ENCODE data around the gene NCF2.
A peak's percentile ranks its signal among the peaks of the same experiment; 100 is the strongest.

NCF2 gene

DNA sequence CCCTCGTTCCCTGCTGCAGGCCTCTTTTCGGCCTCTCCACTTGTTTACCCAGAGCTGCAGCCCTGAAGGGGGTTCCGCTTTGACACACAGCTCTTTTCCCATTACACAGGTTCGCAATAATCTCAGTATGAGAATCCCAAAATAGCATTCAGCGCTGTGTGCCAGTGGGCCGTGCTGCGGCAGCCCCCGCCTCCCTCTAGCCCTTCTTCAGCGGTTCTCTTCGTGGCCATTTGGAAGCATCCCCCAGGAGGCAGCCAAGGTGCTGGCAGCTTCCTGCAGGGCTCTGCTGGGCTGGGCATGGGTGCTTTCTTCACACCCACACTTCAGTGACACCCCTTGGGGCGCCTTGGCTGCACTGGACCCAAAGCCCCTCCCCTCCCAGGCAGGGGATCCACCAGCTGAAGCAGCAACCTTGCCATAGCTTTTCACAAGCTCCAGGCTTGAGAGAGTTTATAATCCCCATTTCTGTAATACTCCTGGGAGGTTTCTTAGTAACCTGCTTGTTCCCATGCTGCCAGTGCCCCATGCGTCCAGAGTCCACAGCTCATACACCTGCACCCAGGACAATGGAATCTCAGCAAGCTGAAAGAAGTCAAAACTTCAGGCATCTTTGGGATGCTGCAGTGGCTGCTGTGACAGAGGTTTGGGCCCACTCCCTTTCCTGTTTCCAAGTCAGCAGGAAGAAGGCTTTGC lies 8.1 kb downstream of the NCF2 start:
- DNase-seq = no peak

- peak in 2 of 6 experiments; percentile 1 to 11 for DNase-seq
Measured at GRCh38 chr1:183580281-183580682, 10.0 kb downstream of the NCF2 start.

DNA sequence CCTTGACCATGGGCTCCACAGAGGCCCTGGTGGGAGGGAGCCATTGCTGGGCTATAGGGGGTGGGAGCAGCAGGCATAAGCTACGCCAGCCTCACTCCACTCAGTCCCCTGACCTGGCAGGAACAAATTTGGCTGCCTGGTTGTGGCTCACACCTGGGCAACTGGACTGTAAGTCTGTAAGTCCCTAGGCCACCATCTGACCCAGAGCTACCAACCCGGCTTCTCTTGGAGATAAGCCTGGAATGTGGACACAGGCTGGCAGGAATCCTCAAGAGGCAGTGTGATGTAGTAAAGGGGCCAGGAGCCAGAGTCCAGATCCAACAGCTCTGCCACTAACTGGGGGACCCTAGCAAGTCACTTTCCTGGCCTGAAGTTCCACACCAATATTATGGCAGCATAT lies 11.4 kb downstream of the NCF2 start:
- DNase-seq = no peak

- DNase-seq = no peak
Measured at GRCh38 chr1:183577897-183578465, 12.3 kb downstream of the NCF2 start.

GRCh38 chr1:183576537-183576936 lies 13.7 kb downstream of the NCF2 start:
- DNase-seq = no peak

GRCh38 chr1:183575606-183576005 lies 14.7 kb downstream of the NCF2 start:
- DNase-seq = no peak

DNA sequence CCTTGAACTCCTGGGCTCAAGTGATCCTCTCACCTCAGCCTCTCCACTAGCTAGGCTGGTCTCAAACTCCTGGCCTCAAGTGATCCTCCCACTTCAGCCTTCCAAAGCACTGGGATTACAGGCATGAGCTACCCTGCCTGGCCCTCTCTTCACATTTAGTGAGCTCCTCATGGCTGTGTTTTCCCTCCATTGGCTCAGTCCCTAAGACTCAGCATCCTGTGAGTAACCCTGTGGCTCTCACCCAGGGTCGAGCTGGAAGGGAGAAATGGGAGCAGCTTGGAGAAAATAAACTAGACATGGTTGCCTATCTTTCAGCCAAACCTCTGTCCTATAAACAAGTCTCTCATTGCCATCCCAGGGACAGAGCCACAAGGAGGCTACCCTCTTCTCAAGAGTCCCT lies 17.5 kb downstream of the NCF2 start:
- DNase-seq = no peak

DNA sequence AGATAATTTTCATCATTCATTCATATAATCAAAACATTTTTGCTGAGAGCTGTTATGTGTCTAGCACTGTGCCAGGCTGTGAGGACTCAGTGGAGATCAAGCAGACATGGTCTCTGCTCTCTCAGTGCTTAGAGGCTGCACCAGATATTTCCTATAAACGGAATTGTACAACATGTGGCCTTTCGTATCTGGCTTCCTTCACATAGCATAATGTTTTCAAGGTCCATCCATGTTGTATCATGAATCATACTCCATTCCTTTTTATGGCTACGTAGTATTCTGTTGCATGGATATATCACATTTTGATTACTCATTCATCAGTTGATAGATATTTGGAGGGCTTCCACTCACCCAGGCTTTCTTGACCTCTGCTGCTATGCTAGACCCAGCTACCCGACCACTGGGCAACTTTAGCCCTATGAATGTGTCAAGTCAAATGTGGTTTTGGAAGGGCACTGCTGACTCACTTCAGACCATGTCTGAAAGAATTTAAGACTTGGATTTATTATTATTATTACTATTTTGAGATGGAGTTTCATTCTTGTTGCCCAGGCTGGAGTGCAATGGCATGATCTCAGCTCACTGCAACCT lies 18.5 kb downstream of the NCF2 start:
- no peak for DNase-seq

DNA sequence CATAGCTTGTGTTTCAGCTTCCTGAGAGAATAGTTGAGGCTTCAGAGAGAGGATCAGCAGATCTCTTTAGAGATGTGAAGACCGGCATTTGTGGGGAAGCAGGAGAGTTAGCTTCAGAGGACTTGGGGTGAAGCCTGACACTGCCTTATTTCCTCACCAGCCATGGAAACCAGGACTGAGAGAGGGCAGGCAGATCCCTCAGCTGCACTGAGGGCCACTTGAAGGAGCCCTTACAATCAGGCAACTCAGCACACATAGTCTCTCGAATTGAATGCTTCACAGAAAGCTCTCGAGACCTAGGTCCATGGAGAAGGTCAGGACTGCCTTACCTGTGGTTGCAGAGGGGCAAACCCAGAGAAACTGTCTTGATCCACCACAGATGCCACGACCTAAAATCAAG lies 19.8 kb downstream of the NCF2 start:
- no peak for DNase-seq

DNA sequence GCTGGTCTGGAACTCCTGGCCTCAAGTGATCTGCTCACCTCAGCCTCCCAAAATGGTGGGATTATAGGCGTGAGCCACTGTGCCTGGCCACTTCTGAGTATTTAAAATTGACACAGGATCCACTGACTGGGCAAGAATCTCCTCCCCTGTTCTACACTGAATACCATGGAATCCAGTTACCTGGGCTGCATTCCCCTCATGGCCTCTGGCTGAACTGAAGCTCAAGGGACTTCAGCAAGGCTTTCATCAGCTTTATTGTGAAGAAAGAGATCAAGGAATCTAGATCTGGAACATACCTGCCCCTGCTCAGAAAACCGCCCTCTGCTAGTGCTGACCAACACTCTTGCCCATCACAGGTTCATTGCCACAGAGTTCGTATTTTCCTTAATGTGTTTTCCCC lies 20.5 kb downstream of the NCF2 start:
- DNase-seq = no peak

GRCh38 chr1:183569141-183569540 lies 21.1 kb downstream of the NCF2 start:
- no peak for DNase-seq

GRCh38 chr1:183568176-183569021 lies 21.9 kb downstream of the NCF2 start:
- no peak for DNase-seq

GRCh38 chr1:183567584-183567983 lies 22.7 kb downstream of the NCF2 start:
- DNase-seq = no peak

- no peak for DNase-seq
Measured at GRCh38 chr1:183566026-183566425, 24.2 kb downstream of the NCF2 start.

- no peak for DNase-seq
Measured at GRCh38 chr1:183565261-183565660, 25.0 kb downstream of the NCF2 start.

DNA sequence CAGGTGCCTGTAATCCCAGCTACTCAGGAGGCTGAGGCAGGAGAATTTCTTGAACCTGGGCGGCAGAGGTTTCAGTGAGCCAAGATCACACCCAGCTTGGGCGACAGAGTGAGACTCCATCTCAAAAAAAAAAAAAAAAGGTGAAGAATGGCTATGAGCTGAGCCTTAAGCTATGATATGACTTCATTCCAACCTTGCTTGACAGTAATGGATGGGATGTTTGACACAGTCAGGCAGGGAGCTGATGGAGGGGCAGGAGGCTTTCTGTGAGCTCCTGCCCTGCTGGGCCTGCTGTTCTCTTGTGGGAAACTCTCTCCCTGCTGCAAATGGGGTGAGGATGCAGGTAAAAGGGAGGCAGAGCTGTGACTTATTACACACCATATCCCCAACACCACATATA lies 27.6 kb downstream of the NCF2 start:
- DNase-seq = no peak

DNA sequence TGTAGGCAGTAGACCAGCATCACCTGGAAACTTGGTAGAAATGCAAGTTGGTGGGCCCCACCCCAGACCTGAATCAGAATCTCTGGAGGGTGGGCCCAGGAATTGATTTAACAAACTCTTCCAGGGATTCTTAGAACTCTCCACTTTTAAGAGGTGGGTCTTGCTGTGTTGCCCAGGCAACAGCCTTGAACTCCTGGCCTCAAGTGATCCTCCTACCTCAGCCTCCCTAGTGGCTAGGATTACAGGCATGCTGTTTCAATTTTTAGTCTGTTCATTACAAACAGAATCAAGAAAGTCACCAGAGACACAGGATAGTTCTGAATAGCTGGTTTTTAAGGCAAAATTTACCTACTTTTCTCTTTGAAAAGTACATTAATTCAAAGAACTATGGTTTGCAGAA lies 31.2 kb downstream of the NCF2 start:
- DNase-seq = no peak

DNA sequence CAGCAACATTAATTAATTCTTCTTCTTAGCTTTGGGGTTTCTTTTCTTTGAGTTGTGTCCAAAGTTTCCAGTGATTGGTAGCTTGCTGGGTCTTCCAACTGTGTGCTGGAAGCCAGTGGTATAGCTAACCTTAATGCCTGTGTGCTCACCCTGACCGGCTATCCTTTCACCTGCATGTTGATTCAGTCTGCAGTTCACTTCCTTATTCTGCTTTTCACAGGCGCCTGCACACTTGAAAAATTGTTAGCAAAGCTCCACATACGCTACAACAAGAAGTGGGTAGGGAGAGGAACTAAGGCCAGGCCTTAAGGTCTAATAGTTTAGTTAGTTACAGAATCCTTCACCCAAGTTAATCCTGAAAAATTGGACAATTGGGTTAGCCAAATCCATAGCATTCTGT lies 35.7 kb downstream of the NCF2 start:
- DNase-seq = no peak

DNA sequence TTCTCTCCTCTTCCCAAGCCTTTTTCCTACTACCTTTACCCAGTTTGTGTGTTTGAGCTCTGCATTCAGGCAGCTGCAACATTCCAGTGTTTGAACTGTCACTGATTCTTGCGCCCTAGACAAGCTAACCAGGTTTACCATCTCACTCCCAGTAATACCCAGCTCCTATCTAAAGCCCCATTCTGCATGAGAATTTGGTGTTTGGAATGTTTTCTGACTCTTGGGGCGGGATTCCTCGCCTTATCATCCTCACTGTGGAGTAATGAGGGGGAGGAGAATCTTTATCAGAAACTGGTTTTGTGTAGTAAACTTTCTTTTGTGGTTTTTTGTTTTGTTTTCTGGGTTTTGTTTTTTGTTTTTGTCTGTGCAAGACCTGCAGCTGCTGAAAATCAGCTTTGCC lies 36.5 kb downstream of the NCF2 start:
- no peak for DNase-seq

DNA sequence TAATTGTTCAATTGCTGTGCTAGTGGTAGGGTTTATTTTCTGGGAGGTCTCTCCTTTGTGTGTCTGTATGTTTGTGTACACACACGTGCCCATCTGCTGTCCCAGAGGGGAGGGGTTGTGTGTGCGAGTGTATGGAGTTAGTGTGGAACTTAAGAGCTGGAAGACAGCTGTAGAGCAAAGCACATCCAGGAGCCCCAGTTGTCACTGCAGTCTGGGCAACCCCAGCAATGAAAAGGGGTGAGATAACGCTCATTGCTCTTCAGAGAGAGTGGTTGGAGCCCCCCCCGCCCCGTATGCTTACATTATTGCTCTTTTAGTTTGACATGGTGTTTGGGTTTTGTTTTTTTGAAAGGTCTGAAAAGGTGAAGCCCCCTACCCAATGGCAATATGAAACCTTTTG lies 36.9 kb downstream of the NCF2 start:
- no peak for DNase-seq

DNA sequence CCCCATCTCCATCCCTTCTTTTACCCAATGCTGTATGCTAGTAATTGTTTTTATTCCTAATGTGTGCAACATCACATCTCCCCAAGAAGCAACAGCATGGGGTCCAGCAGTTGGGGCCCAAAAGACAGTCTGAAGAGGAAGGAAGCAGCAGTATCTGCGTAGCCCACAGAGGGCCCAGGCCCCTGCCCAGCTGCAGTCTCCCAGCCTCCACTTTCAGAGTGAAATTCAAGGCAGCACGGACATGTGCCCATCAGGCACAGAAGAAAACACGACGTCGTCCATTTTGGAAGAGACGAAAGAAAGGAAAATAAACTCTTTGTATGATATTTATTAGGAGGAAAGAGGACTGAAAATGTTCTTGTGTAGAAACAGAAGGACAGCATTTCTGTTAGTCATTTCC lies 37.4 kb downstream of the NCF2 start:
- DNase-seq = no peak

DNA sequence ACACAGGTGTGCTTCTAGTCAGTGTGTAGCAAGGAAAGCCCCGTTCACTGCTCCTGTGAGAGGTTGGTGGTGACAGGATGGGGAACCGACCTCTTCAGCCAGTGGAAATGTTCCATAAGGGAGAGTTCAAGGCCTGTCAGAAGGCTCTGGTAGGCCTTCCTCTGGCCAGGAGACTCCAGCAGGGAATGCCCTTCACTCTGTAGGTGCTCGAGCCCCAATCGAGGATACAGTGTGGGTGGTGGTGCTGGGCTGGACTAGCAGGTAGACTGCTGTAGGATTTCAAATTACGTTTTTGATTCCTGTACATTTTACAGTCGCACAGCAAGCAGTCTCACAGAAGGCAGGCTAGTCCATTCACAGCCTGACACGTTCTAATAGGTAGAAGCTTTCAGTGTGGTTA lies 37.8 kb downstream of the NCF2 start:
- DNase-seq = no peak

DNA sequence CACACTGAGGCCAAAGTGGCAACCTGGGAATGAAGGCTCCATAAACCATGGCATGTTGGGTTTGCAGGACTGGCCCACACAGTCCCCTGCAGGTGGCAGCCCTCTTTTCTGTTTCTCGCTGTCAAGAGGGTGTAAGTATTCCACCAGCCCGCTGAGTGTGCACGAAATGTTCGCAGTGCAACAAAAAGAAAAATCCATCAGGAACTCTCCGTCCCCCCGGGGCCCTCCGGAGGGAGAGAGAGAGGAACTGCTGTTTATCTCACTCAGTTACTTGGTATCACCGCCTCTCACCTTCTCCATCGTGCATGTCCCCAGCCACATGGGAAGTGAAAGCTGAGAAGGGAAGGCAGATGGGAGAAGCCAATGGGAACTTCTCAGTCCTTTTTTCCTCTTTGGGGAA lies 38.3 kb downstream of the NCF2 start:
- DNase-seq = no peak

GRCh38 chr1:183550915-183551314 lies 39.3 kb downstream of the NCF2 start:
- DNase-seq = no peak

All from stimulated activated naive CD4-positive, alpha-beta T cell (primary cell).